GM12864 (cell line): Measurements from ENCODE around the gene NAALADL2.

ENCODE experiments used
- DNase-seq: peaks from one replicate; pipeline ENCODE4 v3.0.0-alpha.2; 2011; ENCODE audit warnings: low read depth
- H3K4me3 ChIP-seq: 2 replicates; pipeline ENCODE4 v1.5.1; 2011; ENCODE audit warnings: mild to moderate bottlenecking, low read depth, low read length, control low read depth
- TF ChIP-seq, protein P1 (sequence below): IDR thresholded peaks from 2 replicates; pipeline ENCODE4 v1.5.1; 2011; ENCODE audit warnings: low read depth, mild to moderate bottlenecking, moderate library complexity, low read length, control low read depth, inconsistent platforms; ENCODE audit errors: missing control alignments

NAALADL2 gene

DNA sequence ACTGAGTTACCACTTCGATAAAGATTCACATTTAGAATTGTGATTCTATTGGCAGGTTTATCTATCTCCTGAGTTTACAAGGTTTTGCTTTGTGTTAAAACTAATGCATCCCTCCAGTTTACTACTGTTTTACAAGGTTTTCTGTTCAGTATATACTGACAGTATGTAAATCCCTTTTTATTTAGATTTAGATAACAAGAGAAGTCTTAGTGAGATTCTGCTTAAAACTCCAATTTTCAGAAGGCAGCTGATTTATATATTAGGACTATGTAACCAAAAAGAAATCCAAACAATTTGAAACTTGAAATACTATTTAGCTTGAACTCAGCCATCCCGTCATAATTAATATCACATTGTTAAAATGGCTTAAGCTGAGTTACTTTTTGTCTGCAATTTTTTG, 619.2 kb downstream of the NAALADL2 start:
- no peak for DNase-seq
- no peak overlapping the region for H3K4me3 ChIP-seq

DNA sequence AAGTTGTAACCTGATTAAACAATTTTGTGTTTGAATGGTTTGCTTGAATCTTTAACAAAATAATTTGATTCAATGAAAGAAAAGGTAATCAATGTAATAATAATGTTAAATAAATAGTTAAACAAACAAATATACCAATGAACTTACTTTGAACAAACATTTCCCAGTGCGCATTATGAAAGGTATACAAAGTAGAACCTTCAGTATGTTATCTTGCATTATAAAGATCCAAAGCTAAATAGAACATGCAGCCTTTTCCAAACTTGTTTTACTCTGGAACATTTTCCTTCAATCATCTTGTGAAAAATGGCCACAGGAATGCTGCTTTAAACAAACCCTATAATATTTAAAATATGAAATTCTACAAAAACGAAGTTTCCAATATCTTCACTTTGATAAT, 620.0 kb downstream of the NAALADL2 start:
- no peak overlapping the region for H3K4me3 ChIP-seq
- TF ChIP-seq, protein P1, sequence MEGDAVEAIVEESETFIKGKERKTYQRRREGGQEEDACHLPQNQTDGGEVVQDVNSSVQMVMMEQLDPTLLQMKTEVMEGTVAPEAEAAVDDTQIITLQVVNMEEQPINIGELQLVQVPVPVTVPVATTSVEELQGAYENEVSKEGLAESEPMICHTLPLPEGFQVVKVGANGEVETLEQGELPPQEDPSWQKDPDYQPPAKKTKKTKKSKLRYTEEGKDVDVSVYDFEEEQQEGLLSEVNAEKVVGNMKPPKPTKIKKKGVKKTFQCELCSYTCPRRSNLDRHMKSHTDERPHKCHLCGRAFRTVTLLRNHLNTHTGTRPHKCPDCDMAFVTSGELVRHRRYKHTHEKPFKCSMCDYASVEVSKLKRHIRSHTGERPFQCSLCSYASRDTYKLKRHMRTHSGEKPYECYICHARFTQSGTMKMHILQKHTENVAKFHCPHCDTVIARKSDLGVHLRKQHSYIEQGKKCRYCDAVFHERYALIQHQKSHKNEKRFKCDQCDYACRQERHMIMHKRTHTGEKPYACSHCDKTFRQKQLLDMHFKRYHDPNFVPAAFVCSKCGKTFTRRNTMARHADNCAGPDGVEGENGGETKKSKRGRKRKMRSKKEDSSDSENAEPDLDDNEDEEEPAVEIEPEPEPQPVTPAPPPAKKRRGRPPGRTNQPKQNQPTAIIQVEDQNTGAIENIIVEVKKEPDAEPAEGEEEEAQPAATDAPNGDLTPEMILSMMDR: no peak
- no peak for DNase-seq

More for the DNA sequence above, 619.2 kb downstream of the NAALADL2 start:
- TF ChIP-seq, protein P1: no peak

DNA sequence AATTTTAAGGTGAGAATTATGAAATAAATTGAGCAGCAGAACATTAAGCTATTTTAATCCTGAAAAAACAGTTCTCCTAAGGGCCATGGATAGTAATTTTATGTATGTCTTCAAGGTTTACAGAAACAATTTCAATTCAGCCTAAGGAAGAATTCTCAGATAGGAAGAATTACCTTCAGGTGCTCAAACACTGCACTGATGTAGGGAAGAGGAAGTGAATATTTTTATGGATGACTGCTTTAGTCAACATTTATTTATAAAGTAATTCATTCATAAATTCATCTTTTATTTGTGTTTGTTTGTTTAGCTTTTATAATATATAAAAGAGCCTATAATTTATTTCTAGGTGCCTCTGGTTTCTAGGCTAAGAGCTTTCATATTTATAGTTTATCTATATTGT, 620.7 kb downstream of the NAALADL2 start:
- no peak for DNase-seq
- no peak overlapping the region for H3K4me3 ChIP-seq
- TF ChIP-seq, protein P1: no peak

DNA sequence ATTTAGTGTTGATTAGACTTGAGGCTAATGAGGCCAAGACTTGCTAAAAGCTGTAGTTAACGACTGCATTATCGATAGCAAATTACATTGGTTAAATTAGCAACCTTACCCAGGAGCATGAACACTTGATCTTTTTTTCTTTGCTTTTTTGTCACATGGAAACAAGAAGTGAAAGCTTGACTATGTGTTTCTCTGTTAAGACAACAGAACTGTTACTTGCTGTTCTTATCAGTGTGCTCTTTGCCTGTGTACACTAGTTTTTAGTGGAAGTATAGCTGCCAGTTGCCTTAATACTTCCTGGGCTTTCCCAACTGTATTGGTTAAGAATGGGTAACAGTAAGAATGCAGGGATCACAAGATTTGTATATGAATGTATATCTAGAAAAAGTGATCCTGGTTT, 625.5 kb downstream of the NAALADL2 start:
- no peak overlapping the region for H3K4me3 ChIP-seq
- DNase-seq: no peak
- TF ChIP-seq, protein P1: no peak

DNA sequence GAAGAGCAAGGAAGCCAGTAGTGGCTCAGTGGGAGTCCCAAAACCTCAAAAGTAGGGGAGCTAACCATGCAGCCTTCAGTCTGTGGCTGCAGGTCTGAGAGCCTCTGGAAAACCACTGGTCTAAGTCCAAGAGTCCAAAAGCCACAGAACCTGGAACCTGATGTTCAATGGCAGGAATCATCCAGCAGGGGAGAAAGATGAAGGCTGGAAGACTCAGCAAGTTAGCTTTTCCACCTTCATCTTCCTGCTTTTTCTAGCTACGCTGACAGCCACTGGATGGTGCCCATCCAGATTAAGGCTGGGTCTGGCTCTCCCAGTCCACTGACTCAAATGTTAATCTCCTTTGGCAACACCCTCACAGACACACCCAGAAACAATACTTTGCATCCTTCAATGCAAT, 626.3 kb downstream of the NAALADL2 start:
- no peak for DNase-seq
- H3K4me3 ChIP-seq: no peak overlapping the region
- TF ChIP-seq, protein P1: no peak

DNA sequence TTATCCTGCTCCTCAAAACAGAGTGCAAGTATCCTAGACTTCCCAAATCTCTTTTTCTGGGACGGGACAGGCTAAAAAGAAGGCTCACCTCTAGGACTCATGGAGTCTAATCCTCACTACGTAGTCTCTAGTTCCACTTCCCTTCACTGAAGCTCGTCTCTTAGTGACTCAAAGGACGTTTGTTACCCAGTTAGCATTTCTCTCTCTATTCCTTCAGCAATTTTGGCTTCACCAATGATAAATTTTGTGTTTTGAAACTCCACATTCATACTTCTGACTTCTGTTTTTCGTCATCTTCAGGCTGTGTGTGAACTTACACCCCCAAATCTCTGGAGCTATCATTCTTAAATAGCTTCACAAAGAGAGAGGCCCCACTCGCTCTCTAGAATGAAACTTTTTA, 627.1 kb downstream of the NAALADL2 start:
- H3K4me3 ChIP-seq: no peak overlapping the region
- no peak for DNase-seq
- TF ChIP-seq, protein P1: no peak

DNA sequence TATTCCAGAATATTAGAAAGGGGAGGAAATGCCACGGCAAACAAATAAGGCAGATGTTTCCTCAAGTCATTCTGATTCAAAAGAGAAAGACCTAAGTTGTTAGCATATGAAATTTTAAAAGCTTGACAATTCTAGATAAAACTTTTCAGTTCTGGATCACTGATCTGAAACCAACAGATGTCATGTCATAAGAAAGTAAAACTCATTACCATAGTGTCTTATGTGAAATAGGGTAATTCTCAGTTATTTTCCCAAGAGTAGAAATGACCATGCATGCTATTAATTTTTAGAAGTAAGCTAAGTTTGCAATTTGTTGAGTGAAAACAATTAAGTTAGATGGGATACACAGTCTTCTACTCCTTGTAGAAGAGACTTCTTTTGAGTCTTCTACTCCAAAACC, 630.3 kb downstream of the NAALADL2 start:
- TF ChIP-seq, protein P1: no peak
- DNase-seq: no peak
- H3K4me3 ChIP-seq: no peak overlapping the region
